Vagina (tissue), 2 donors: ENCODE results near the gene GRXCR2. TPM values are rescaled to one million over a fixed set of nuclear protein-coding genes. Genes with fewer than 3 reads are reported as not detected.
"Not testable (repeated sequence)": the region's sequence is repeated elsewhere in the genome, so short reads cannot be mapped to it uniquely, and the experiment has no call there.

ENCODE experiments used
- DNase-seq, 2 donors: peaks; one replicate each; pipeline ENCODE4 v3.0.0-alpha.2; 2017; ENCODE audit errors: extremely low spot score in 2 of 2
- H3K27ac ChIP-seq: fragments of 200-600 bp; sonication (generic); one replicate; pipeline ENCODE4 v1.5.1; 2019
- H3K27me3 ChIP-seq: fragments of 200-600 bp; sonication (generic); one replicate; pipeline ENCODE4 v1.5.1; 2019
- H3K36me3 ChIP-seq, 2 donors: fragments of 200-600 bp; sonication (generic); one replicate each; pipeline ENCODE4 v1.5.1; 2017 to 2019
- H3K4me1 ChIP-seq: fragments of 200-600 bp; sonication (generic); one replicate; pipeline ENCODE4 v1.5.1; 2019
- H3K4me3 ChIP-seq, 2 donors: fragments of 200-600 bp; sonication (generic); 1 replicate in 1 of 2; 2 replicates in 1 of 2; pipeline ENCODE4 v1.5.1; 2016 to 2019
- H3K9me3 ChIP-seq: fragments of 200-600 bp; sonication (generic); one replicate; pipeline ENCODE4 v1.5.1; 2019
- POLR2A ChIP-seq, 2 donors: fragments of 450-650 bp; IDR thresholded peaks; one replicate each; pipeline ENCODE4 v1.6.1; 2017; ENCODE audit warnings: antibody characterized with exemption in 2 of 2, mild to moderate bottlenecking in 2 of 2, moderate library complexity in 2 of 2
- POLR2AphosphoS5 ChIP-seq, 2 donors: sonication (generic); formaldehyde crosslinking; IDR thresholded peaks; one replicate each; pipeline ENCODE4 v1.9.0; 2017; ENCODE audit warnings: antibody characterized with exemption in 2 of 2, mild to moderate bottlenecking in 2 of 2, low read depth in 1 of 2; ENCODE audit not compliant: insufficient read depth in 1 of 2
- intact Hi-C: fragments of 100-400 bp; cut with DNase I; formaldehyde crosslinking; loops from one replicate; pipeline ENCODE4 v1.15.1; 2023
- total RNA-seq: library from RNA; depleted of rRNA; stranded (reverse); fragments of >200 nt; gene quantifications from one replicate; pipeline ENCODE4 v1.2.3, GENCODE V29; 2016
- TF ChIP-seq, protein P1 (sequence below), 3 experiments: fragments of 450-650 bp in 2 of 3; fragments of 200-600 bp in 1 of 3; sonication (generic) in 1 of 3; IDR thresholded peaks; one replicate each; pipeline ENCODE4 v1.5.1; 2017 to 2019; ENCODE audit warnings: antibody characterized with exemption in 3 of 3, mild to moderate bottlenecking in 2 of 3, moderate library complexity in 2 of 3

Gene GRXCR2
- total RNA-seq, 1 donor from 2014 or later: not detected

- TF ChIP-seq, protein P1, sequence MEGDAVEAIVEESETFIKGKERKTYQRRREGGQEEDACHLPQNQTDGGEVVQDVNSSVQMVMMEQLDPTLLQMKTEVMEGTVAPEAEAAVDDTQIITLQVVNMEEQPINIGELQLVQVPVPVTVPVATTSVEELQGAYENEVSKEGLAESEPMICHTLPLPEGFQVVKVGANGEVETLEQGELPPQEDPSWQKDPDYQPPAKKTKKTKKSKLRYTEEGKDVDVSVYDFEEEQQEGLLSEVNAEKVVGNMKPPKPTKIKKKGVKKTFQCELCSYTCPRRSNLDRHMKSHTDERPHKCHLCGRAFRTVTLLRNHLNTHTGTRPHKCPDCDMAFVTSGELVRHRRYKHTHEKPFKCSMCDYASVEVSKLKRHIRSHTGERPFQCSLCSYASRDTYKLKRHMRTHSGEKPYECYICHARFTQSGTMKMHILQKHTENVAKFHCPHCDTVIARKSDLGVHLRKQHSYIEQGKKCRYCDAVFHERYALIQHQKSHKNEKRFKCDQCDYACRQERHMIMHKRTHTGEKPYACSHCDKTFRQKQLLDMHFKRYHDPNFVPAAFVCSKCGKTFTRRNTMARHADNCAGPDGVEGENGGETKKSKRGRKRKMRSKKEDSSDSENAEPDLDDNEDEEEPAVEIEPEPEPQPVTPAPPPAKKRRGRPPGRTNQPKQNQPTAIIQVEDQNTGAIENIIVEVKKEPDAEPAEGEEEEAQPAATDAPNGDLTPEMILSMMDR (IDR thresholded peaks at IDR 0.05): no peak
- TF ChIP-seq POLR2A (IDR thresholded peaks at IDR 0.05) (no peak), POLR2AphosphoS5 (IDR thresholded peaks at IDR 0.05; ENCODE audit: insufficient read depth in 1 of 2, low read depth in 1 of 2) (no peak)
- Histone ChIP-seq H3K4me3 (no peak overlapping the region), H3K36me3 (no peaks in the 10 kb centered on the region), H3K9me3 (no peaks in the 10 kb centered on the region), H3K27ac (no peak overlapping the region), H3K4me1 (peaks cover 25% of the 10 kb centered on the region), H3K27me3 (no peaks in the 10 kb centered on the region)
- DNase-seq: no peak
- intact Hi-C loops: no loop called here
Measured at GRCh38 chr5:145838276-145838675, 34.5 kb downstream of the GRXCR2 start.

DNA sequence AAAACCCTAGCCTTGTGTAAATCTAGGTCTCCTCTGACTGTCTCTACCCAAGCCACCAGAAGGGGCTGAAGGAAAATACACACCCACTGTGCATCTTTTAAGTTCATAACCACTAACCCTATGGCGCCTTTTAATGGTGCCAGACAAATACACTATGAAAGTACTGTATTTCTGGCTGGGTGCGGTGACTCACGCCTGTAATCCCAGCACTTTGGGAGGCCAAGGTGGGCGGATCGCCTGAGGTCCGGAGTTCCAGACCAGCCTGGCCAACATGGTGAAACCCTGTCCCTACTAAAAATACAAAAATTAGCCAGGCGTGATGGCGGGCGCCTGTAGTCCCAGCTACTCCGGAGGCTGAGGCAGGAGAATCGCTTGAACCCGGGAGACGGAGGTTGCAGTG, 36.6 kb downstream of the GRXCR2 start:
- H3K27ac ChIP-seq, DNase-seq, intact Hi-C loops, H3K9me3 ChIP-seq, H3K27me3 ChIP-seq, H3K36me3 ChIP-seq: not testable (repeated sequence)
- Histone ChIP-seq H3K4me1 (peaks cover 33% of the 10 kb centered on the region), H3K4me3 (peak overlapping the region in 1 of 2 donors; percentile 68)

- peak overlapping the region; percentile 63 for H3K27ac ChIP-seq
- intact Hi-C loops: no loop called here
- no peak for TF ChIP-seq POLR2A (IDR thresholded peaks at IDR 0.05)
- TF ChIP-seq POLR2AphosphoS5 (IDR thresholded peaks at IDR 0.05; ENCODE audit: insufficient read depth in 1 of 2, low read depth in 1 of 2): no peak
- TF ChIP-seq, protein P1 (IDR thresholded peaks at IDR 0.05): no peak
Measured at GRCh38 chr5:145835848-145836239, 37.0 kb downstream of the GRXCR2 start.

DNA sequence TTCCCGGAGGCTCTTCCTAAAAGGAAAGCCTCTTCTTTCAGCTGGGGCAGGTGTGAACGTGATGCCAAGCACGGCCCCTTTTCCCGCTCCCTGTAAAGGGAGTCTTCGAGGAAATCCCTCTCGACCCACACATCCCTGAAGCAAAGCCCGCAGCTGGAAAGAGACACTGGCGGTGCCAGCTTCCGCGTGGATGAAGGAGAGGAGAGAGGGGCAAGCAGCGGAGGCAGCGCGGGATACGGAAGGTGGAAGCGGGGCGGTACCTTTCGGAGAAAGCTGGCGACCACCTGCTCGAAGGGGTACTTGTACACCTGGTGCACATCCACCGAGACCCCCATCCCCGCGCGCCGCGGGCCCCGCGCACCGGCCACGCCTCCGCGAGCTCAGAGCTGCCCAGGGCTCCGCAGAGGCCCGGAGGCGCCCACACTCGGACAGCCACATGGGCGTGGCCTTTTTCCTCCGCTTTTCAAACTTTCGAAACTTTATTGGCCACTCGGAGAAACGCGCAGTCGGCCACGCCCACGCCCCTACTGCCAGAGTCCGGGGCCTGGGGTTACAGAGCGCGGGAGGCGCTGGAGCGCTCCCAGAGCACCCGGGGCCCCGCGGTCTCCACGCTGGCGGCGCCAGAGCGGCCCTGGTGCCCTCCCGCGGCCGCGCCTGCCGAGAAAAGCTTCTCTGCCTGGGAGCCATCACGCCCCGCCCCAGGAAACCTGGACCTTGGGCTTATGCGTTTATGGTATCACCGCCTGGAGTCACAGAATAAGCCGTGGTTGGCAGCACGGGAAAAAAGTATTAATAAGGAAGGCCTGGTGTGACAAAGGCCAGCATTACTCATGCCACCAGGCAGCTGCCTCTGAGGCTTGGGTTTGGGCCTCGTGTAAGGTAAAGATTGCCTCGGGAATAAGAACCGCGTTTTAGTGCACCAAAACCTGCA, 37.6 kb downstream of the GRXCR2 start, which contains the start of gene PRELID2:
Gene PRELID2, minus strand, starts transcription at position 426 of the 931 bp plus-strand sequence. Its CDS starts 91 bp downstream, at position 335.
- intact Hi-C loops: no loop called here

More at GRCh38 chr5:145835848-145836239, 37.0 kb downstream of the GRXCR2 start:
- H3K36me3 ChIP-seq: no peaks in the 10 kb centered on the region
- no peak for DNase-seq
- H3K27me3 ChIP-seq: no peaks in the 10 kb centered on the region
- peak overlapping the region; percentile 68 to 70 for H3K4me3 ChIP-seq
- H3K4me1 ChIP-seq: peaks cover 37% of the 10 kb centered on the region
- H3K9me3 ChIP-seq: no peaks in the 10 kb centered on the region

GRCh38 chr5:145834554-145834916, 38.3 kb downstream of the GRXCR2 start:
- intact Hi-C loops: no loop called here
- DNase-seq: no peak
- no peaks in the 10 kb centered on the region for H3K9me3 ChIP-seq
- peak overlapping the region; percentile 63 for H3K27ac ChIP-seq
- TF ChIP-seq, protein P1 (IDR thresholded peaks at IDR 0.05): no peak
- TF ChIP-seq POLR2A (IDR thresholded peaks at IDR 0.05): no peak
- no peak for TF ChIP-seq POLR2AphosphoS5 (IDR thresholded peaks at IDR 0.05; ENCODE audit: insufficient read depth in 1 of 2, low read depth in 1 of 2)
- peaks cover 42% of the 10 kb centered on the region for H3K4me1 ChIP-seq
- H3K36me3 ChIP-seq: no peaks in the 10 kb centered on the region
- H3K27me3 ChIP-seq: no peaks in the 10 kb centered on the region
- H3K4me3 ChIP-seq: peak overlapping the region; percentile 68 to 70

More for the DNA sequence above, 37.6 kb downstream of the GRXCR2 start, which contains the start of gene PRELID2:
- DNase-seq: no peak
- Histone ChIP-seq H3K27me3 (no peaks in the 10 kb centered on the region), H3K9me3 (no peaks in the 10 kb centered on the region), H3K27ac (peak within 1 kb of the TSS; percentile 63), H3K36me3 (no peaks in the 10 kb centered on the region), H3K4me1 (peaks cover 42% of the 10 kb centered on the region), H3K4me3 (peak within 1 kb of the TSS; percentile 68 to 70)
- TF ChIP-seq POLR2AphosphoS5 (IDR thresholded peaks at IDR 0.05; ENCODE audit: insufficient read depth in 1 of 2, low read depth in 1 of 2) (peak in 1 of 2 donors; percentile 76), POLR2A (IDR thresholded peaks at IDR 0.05) (no peak)
- TF ChIP-seq, protein P1 (IDR thresholded peaks at IDR 0.05): no peak
